ENCODE measurements around the gene TBC1D32.

GRCh38 chr6:121314381-121315112 lies 19.7 kb downstream of the TBC1D32 start:
- TF ChIP-seq ZNF302 (tag by site-specific recombination; IDR thresholded peaks at IDR 0.05; ENCODE audit: low read depth) (no peak), ZNF747 (tag by site-specific recombination; IDR thresholded peaks at IDR 0.05) (no peak), ZNF174 (tag by site-specific recombination; IDR thresholded peaks at IDR 0.05) (no peak), ZNF24 (tag by site-specific recombination; IDR thresholded peaks at IDR 0.05) (no peak), SCRT1 (tag by site-specific recombination; IDR thresholded peaks at IDR 0.05; ENCODE audit: borderline replicate concordance) (no peak), ZBTB1 (tag by site-specific recombination; IDR thresholded peaks at IDR 0.05) (no peak), PATZ1 (tag by site-specific recombination; IDR thresholded peaks at IDR 0.05) (no peak), HIC1 (tag by site-specific recombination; IDR thresholded peaks at IDR 0.05) (no peak), ZBTB21 (tag by site-specific recombination; IDR thresholded peaks at IDR 0.05) (no peak), ZNF202 (tag by site-specific recombination; IDR thresholded peaks at IDR 0.05; ENCODE audit: borderline replicate concordance) (no peak), ZNF140 (tag by site-specific recombination; IDR thresholded peaks at IDR 0.05) (no peak), KLF16 (tag by site-specific recombination; IDR thresholded peaks at IDR 0.05) (no peak), YY2 (tag by site-specific recombination; IDR thresholded peaks at IDR 0.05) (no peak)
- TF ChIP-seq, protein P1, sequence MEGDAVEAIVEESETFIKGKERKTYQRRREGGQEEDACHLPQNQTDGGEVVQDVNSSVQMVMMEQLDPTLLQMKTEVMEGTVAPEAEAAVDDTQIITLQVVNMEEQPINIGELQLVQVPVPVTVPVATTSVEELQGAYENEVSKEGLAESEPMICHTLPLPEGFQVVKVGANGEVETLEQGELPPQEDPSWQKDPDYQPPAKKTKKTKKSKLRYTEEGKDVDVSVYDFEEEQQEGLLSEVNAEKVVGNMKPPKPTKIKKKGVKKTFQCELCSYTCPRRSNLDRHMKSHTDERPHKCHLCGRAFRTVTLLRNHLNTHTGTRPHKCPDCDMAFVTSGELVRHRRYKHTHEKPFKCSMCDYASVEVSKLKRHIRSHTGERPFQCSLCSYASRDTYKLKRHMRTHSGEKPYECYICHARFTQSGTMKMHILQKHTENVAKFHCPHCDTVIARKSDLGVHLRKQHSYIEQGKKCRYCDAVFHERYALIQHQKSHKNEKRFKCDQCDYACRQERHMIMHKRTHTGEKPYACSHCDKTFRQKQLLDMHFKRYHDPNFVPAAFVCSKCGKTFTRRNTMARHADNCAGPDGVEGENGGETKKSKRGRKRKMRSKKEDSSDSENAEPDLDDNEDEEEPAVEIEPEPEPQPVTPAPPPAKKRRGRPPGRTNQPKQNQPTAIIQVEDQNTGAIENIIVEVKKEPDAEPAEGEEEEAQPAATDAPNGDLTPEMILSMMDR (tag by site-specific recombination; IDR thresholded peaks at IDR 0.05), result no peak
